OCI-LY1 (cell line): ENCODE measurements around the gene ZNF440.

Experiments used
- EZH2 ChIP-seq: fragments of 200-600 bp; sonication (generic), shearing (Covaris generic); IDR thresholded peaks from 2 replicates; pipeline ENCODE4 v1.8.0; 2017; ENCODE audit warnings: borderline replicate concordance, mixed run types, mild to moderate bottlenecking, antibody characterized with exemption, low read length, moderate library complexity, mixed read lengths
- TF ChIP-seq, protein P1 (sequence below): fragments of 200-600 bp; sonication (generic), shearing (Covaris generic); IDR thresholded peaks from 2 replicates; pipeline ENCODE4 v1.5.1; 2017; ENCODE audit warnings: mild to moderate bottlenecking, antibody characterized with exemption, low read length, moderate library complexity, mixed read lengths

GRCh38 chr19:11792942-11793341 lies 21.1 kb upstream of the ZNF440 start:
- no peak for TF ChIP-seq EZH2
- TF ChIP-seq, protein P1, sequence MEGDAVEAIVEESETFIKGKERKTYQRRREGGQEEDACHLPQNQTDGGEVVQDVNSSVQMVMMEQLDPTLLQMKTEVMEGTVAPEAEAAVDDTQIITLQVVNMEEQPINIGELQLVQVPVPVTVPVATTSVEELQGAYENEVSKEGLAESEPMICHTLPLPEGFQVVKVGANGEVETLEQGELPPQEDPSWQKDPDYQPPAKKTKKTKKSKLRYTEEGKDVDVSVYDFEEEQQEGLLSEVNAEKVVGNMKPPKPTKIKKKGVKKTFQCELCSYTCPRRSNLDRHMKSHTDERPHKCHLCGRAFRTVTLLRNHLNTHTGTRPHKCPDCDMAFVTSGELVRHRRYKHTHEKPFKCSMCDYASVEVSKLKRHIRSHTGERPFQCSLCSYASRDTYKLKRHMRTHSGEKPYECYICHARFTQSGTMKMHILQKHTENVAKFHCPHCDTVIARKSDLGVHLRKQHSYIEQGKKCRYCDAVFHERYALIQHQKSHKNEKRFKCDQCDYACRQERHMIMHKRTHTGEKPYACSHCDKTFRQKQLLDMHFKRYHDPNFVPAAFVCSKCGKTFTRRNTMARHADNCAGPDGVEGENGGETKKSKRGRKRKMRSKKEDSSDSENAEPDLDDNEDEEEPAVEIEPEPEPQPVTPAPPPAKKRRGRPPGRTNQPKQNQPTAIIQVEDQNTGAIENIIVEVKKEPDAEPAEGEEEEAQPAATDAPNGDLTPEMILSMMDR: no peak
